Loucy (cell line): Measurements from ENCODE around the gene ZNF560.

Experiments used
- H2AFZ ChIP-seq: fragments of 200-600 bp; sonication (generic); 2 replicates; pipeline ENCODE4 v1.6.0; 2016; ENCODE audit warnings: antibody characterized with exemption, mild to moderate bottlenecking, low read length, moderate library complexity
- H3F3A ChIP-seq: fragments of 200-600 bp; 2 replicates; pipeline ENCODE4 v1.6.0; 2016; ENCODE audit warnings: antibody characterized with exemption, low read depth, mild to moderate bottlenecking
- H3K27me3 ChIP-seq: fragments of 200-600 bp; sonication (generic); 2 replicates; pipeline ENCODE4 v1.6.1; 2014; ENCODE audit warnings: low read length, mild to moderate bottlenecking; ENCODE audit not compliant: insufficient read depth, poor library complexity, severe bottlenecking
- H3K36me3 ChIP-seq: fragments of 200-600 bp; sonication (generic); 2 replicates; pipeline ENCODE4 v1.6.1; 2016; ENCODE audit warnings: low read length; ENCODE audit not compliant: insufficient read depth
- H3K4me1 ChIP-seq: fragments of 200-600 bp; sonication (generic); 2 replicates; pipeline ENCODE4 v1.5.1; 2014; ENCODE audit warnings: low read length, mild to moderate bottlenecking; ENCODE audit not compliant: insufficient read depth, poor library complexity, severe bottlenecking
- H3K4me2 ChIP-seq: fragments of 200-600 bp; sonication (generic); 2 replicates; pipeline ENCODE4 v1.6.0; 2014; ENCODE audit warnings: antibody characterized with exemption, low read length, low read depth, mild to moderate bottlenecking; ENCODE audit not compliant: poor library complexity, severe bottlenecking
- H3K4me3 ChIP-seq: fragments of 200-600 bp; sonication (generic); 2 replicates; pipeline ENCODE4 v1.5.1; 2014; ENCODE audit warnings: low read length, mild to moderate bottlenecking, mixed read lengths; ENCODE audit not compliant: poor library complexity, severe bottlenecking
- H3K79me2 ChIP-seq: fragments of 200-600 bp; sonication (generic); 2 replicates; pipeline ENCODE4 v1.6.1; 2014; ENCODE audit warnings: low read length; ENCODE audit not compliant: insufficient read depth
- H3K9ac ChIP-seq: fragments of 200-600 bp; sonication (generic); 2 replicates; pipeline ENCODE4 v1.6.0; 2014; ENCODE audit warnings: mild to moderate bottlenecking, low read depth, low read length, moderate library complexity; ENCODE audit not compliant: poor library complexity, severe bottlenecking
- H3K9me2 ChIP-seq: fragments of 200-600 bp; sonication (generic); replicated peaks from 2 replicates; pipeline ENCODE4 v1.6.1; 2016; ENCODE audit warnings: low read depth, low read length, mixed read lengths
- H3K9me3 ChIP-seq: fragments of 200-600 bp; sonication (generic); 2 replicates; pipeline ENCODE4 v1.6.1; 2014; ENCODE audit warnings: mild to moderate bottlenecking, antibody characterized with exemption, low read length, low read depth; ENCODE audit not compliant: insufficient read depth
- H4K20me1 ChIP-seq: fragments of 200-600 bp; sonication (generic); 2 replicates; pipeline ENCODE4 v1.6.0; 2014; ENCODE audit warnings: antibody characterized with exemption, low read length, mild to moderate bottlenecking; ENCODE audit not compliant: insufficient read depth, poor library complexity, severe bottlenecking
- CTCF ChIP-seq: fragments of 200-600 bp; sonication (generic); conservative IDR thresholded peaks from 2 replicates; pipeline ENCODE4 v1.5.1; 2014; ENCODE audit warnings: mild to moderate bottlenecking, antibody characterized with exemption, low read length
- EZH2phosphoT487 ChIP-seq: fragments of 200-600 bp; IDR thresholded peaks from 2 replicates; pipeline ENCODE4 v1.6.1; 2018; ENCODE audit warnings: antibody characterized with exemption, mild to moderate bottlenecking, moderate library complexity, borderline replicate concordance

Gene ZNF560

GRCh38 chr19:9436358-9436757 is 62.1 kb downstream of the ZNF560 start:
- Histone ChIP-seq H3K4me1 (peaks cover 28% of the 10 kb centered on the region), H4K20me1 (peaks cover 10% of the 10 kb centered on the region), H3F3A (no peaks in the 10 kb centered on the region), H3K9ac (peak overlapping the region; percentile 90), H2AFZ (no peak overlapping the region), H3K27me3 (no peaks in the 10 kb centered on the region), H3K9me3 (no peaks in the 10 kb centered on the region), H3K36me3 (no peaks in the 10 kb centered on the region), H3K9me2 (no peaks in the 10 kb centered on the region), H3K4me2 (peak overlapping the region; percentile 92), H3K4me3 (peak overlapping the region; percentile 84), H3K79me2 (peaks cover 42% of the 10 kb centered on the region)
- TF ChIP-seq EZH2phosphoT487, result no peak
- no peak for TF ChIP-seq CTCF

- peaks cover 50% of the 10 kb centered on the region for H3K79me2 ChIP-seq
Measured at GRCh38 chr19:9435279-9436268, 62.8 kb downstream of the ZNF560 start, which contains the start of gene ZNF266. Gene ZNF266 (minus strand): TSS chr19:9435573. CDS start chr19:9420089, 15,484 bp downstream.

GRCh38 chr19:9431475-9431874 is 66.9 kb downstream of the ZNF560 start:
- H3K9me2 ChIP-seq, result no peaks in the 10 kb centered on the region
- H3F3A ChIP-seq, result no peaks in the 10 kb centered on the region
- TF ChIP-seq CTCF, result peak; percentile 88
- TF ChIP-seq EZH2phosphoT487, result no peak
- no peaks in the 10 kb centered on the region for H3K9me3 ChIP-seq
- no peak overlapping the region for H2AFZ ChIP-seq
- H3K4me1 ChIP-seq, result peaks cover 25% of the 10 kb centered on the region
- peak overlapping the region; percentile 12 for H3K4me2 ChIP-seq
- no peak overlapping the region for H3K4me3 ChIP-seq
- peaks cover 15% of the 10 kb centered on the region for H4K20me1 ChIP-seq
- H3K79me2 ChIP-seq, result peaks cover 68% of the 10 kb centered on the region
- no peak overlapping the region for H3K9ac ChIP-seq
- H3K27me3 ChIP-seq, result no peaks in the 10 kb centered on the region
- H3K36me3 ChIP-seq, result no peaks in the 10 kb centered on the region; the same call in 1 of the 2 replicates

More at GRCh38 chr19:9435279-9436268, 62.8 kb downstream of the ZNF560 start, which contains the start of gene ZNF266:
- no peaks in the 10 kb centered on the region for H3F3A ChIP-seq
- peak within 1 kb of the TSS; percentile 92 for H3K4me2 ChIP-seq
- no peaks in the 10 kb centered on the region for H3K9me2 ChIP-seq
- H3K27me3 ChIP-seq, result no peaks in the 10 kb centered on the region
- no peaks in the 10 kb centered on the region for H3K9me3 ChIP-seq
- H3K4me3 ChIP-seq, result peak within 1 kb of the TSS; percentile 84
- H3K9ac ChIP-seq, result peak within 1 kb of the TSS; percentile 90
- H4K20me1 ChIP-seq, result peaks cover 15% of the 10 kb centered on the region
- TF ChIP-seq EZH2phosphoT487 (no peak), CTCF (peak; percentile 54)
- no peaks in the 10 kb centered on the region; the same call in 1 of the 2 replicates for H3K36me3 ChIP-seq
- H3K4me1 ChIP-seq, result peaks cover 28% of the 10 kb centered on the region
- H2AFZ ChIP-seq, result peak within 1 kb of the TSS; percentile 87
